ENCODE measurements around the gene ZNF365. TPM values are rescaled to one million over a fixed set of nuclear protein-coding genes. Genes with fewer than 3 reads are reported as not detected.

ZNF365 gene
- total and polyA plus RNA-seq, 7 donors = 0.06 to 0.19 (median 0.12) TPM; not detected in 3

DNA sequence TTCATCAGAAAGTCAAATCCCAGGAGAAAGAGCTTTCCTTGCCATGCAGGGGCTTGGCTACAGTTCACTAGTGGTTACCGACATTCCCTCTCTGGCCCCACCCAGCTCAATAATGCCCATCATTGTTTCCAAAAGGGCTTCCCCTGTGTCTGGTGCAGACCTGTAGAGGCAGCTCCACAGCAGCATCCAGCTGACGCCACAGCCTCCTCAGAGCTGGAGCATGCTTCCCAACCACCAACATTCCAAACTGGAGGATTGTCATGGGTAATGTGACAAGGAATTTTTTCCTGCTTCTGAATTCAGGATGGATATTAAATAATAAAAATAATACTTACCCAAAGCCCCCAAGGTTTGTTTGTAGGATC lies 77.4 kb downstream of the ZNF365 start:
- TF ChIP-seq, protein P1, sequence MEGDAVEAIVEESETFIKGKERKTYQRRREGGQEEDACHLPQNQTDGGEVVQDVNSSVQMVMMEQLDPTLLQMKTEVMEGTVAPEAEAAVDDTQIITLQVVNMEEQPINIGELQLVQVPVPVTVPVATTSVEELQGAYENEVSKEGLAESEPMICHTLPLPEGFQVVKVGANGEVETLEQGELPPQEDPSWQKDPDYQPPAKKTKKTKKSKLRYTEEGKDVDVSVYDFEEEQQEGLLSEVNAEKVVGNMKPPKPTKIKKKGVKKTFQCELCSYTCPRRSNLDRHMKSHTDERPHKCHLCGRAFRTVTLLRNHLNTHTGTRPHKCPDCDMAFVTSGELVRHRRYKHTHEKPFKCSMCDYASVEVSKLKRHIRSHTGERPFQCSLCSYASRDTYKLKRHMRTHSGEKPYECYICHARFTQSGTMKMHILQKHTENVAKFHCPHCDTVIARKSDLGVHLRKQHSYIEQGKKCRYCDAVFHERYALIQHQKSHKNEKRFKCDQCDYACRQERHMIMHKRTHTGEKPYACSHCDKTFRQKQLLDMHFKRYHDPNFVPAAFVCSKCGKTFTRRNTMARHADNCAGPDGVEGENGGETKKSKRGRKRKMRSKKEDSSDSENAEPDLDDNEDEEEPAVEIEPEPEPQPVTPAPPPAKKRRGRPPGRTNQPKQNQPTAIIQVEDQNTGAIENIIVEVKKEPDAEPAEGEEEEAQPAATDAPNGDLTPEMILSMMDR (IDR thresholded peaks at IDR 0.05) = no peak
- Histone ChIP-seq H3K4me3 (no peak overlapping the region), H3K9me3 (no peaks in the 10 kb centered on the region), H3K27me3 (ENCODE audit: insufficient read depth in 3 of 3, low read length in 2 of 3) (no peaks in the 10 kb centered on the region), H3K36me3 (ENCODE audit: insufficient read depth in 1 of 2, low read depth in 1 of 2) (no peaks in the 10 kb centered on the region), H3K4me1 (no peaks in the 10 kb centered on the region), H3K27ac (no peak overlapping the region)
- no peak for DNase-seq
- intact Hi-C loops (cut with DNase I) = no loop called here
- WGBS, 3 donors = 64 to 83% (median 80%) methylated on average over 2 of the region's 2 CpGs
- no peak for ATAC-seq

Other genes starting within 250 kb of the ZNF365 start
- gene RTKN2, start 105.5 kb upstream of the ZNF365 start, total RNA-seq = under 1 TPM in 1 of 4 donors, not detected in 3; 0.09 TPM
- under 1 TPM; 0.01 to 0.04 (median 0.03) TPM for gene RTKN2, start 105.5 kb upstream of the ZNF365 start, polyA plus RNA-seq